Activated CD8-positive, alpha-beta memory T cell treated with anti-CD3 and anti-CD28 coated beads, Interleukin-2, amount 50 U/mL, for 48 hours (primary cell): ENCODE results near the gene RER1.

ENCODE experiments used
- DNase-seq: peaks from one replicate; pipeline ENCODE4 v3.0.0-alpha.2; 2020

The RER1 gene

DNA sequence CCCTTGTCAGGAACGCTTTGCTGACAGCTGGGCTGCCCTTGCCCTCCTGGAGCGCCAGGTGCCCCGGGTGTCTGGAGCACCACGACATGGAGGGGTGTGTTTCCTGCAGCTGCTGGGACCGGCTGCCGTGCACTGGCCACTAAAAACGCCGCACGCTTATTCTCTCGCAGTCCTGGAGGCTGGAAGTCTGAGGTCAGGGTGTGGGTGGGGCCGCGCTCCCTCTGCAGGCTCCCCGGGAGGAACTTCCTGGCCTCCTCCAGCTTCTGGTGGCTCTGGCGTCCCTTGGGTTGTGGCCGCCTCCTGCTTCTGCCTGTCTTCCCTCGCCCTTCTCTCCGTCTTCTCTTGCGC lies 56.4 kb downstream of the RER1 start:
- no peak for DNase-seq

DNA sequence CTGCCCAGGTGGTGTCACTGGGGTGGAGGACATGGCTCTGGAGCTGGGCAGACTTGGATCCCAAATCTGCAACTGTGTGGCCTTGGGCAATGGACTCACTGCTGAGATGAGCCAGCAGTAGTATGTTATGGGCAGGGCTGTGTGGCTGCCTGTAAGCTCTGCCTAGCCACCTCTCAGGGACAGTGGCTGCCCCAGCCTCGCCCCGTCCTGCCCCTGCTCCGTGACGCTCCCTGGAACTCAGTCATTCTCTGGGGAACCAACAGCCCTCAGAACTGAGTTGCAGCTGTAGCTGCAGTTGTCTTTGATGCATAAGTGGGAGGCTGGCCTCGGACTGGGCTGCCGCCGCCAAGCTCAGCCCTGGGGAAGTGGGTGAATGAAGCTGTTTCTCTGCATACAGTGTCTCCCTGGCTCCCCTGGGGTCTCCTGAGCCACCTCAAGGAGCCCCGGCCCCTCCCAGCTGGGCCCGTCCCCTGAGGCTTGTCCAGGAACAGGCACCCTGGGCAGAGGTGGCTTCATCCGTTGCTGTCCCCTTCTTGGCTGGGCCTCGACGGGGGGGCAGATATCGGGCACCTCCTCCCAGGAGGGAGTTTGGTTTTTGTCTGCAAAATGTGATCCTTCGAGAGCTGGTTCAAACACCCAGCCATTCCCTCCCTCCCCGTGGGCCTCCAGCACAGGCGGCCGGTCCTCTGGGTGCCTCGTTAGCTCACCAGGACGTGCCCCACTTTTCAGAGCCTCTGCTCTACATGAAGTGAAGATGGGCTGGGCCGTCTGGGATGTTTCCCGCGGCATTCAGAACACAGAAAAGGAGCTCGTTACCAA lies 58.2 kb downstream of the RER1 start:
- no peak for DNase-seq

- no peak for DNase-seq
Measured at GRCh38 chr1:2451741-2452140, 60.1 kb downstream of the RER1 start.

GRCh38 chr1:2452201-2452931 lies 60.7 kb downstream of the RER1 start:
- no peak for DNase-seq

DNA sequence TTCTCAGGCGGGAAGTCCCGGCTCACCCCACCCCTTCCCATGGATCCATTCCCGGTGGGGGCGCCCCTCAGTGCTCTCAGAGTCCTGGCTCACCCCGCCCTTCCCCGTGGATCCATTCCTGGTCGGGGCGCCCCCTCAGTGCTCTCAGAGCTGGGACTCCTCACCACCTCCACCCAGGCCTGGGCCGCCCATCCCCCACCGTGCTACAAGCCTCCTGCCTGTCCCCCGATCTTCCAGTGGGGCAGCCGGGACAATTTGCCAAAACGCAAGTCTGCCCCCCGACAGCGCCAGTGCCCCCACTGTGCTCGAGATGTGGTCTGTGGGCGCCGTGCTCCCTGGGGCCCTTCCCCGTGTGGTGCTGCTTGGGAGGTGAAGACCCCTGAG lies 61.3 kb downstream of the RER1 start:
- no peak for DNase-seq

DNA sequence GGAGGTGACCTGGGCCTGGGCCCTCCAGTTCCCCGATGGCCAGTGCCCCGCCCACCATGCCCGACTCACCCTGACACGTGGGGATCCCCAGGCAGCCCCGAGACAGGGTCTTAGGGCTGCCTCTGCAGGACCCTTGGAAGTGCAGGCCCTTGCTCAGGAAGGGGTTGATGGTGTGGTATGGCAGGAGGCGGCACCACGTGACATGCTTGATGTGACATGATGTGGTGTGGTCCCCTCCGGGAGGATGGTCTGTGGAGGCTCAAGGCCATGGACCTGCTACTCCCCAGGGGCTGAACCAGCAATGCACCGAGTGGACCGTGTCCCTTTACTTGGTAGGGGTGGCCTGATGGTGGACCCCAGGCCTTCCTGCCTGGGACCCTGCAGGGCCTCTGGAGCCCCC lies 62.6 kb downstream of the RER1 start:
- no peak for DNase-seq
